Measurements from ENCODE around the gene MS4A6A. TPM values are rescaled to one million over a fixed set of nuclear protein-coding genes. Genes with fewer than 3 reads are reported as not detected.
A peak's percentile ranks its signal among the peaks of the same experiment; 100 is the strongest.

Gene MS4A6A
- total RNA-seq, 2 experiments from 2014 or later = not detected

DNA sequence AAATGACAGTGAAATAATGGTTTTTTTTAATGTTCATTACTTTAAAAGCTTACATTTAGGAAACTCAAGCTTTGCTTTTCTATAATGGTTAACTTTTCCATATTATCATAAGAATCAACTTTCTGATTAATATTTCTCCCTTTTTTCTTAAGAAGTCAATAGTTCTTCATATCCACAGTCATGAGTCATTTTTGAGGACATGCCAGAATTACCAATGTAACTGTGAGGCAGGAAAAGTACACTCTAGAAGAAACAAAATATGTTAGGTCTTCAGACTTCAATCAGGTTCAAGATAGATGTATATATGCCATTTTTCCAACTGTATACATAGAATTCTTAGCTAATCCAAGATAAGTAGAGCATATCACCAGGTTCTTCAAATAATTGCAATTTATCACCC lies 10.9 kb downstream of the MS4A6A start:
- H3K4me1 Mint-ChIP-seq (ENCODE audit: low read depth) = peaks cover 7% of the 10 kb centered on the region
- DNase-seq = no peak
- CTCF ChIA-PET = interaction anchor here (0.9 to 1.3 kb wide), 2 partner anchors 21 to 23 kb away, joined by 3 read pairs; no protein-coding TSS in a partner anchor
- H3K9me3 Mint-ChIP-seq = peaks cover 25% of the 10 kb centered on the region
- H3K4me3 Mint-ChIP-seq = no peak overlapping the region
- no peak overlapping the region for H3K27ac Mint-ChIP-seq
- no peaks in the 10 kb centered on the region for H3K36me3 Mint-ChIP-seq
- peaks cover 26% of the 10 kb centered on the region for H3K27me3 Mint-ChIP-seq
- intact Hi-C loops (cut with micrococcal nuclease) = loop anchor here (10.0 kb wide), 1 partner anchor 133 kb away; no protein-coding TSS in a partner anchor
- POLR2A ChIA-PET = no interaction called here

DNA sequence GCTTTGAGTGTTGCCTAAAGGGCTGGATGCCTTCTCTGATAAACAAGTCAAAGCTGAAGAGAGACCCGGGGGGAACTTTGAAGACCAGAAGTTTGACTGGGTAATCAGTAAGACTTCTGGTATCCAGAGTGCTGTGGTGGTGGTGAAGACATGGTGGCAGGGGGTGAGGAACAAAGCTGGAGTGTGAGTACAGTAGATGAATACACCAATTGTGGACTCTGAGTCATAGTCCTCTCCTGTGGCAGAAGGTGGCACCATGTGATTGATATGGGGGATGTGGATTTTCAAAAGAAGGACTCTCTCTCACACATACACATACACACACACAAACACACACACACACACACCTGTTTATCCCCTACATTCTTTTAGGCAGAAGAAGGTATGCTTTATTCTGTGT lies 12.3 kb downstream of the MS4A6A start:
- ChIA-PET POLR2A (no interaction called here), CTCF (interaction anchor here (1.5 to 1.6 kb wide), 2 partner anchors 23 to 26 kb away, joined by 3 to 5 read pairs; no protein-coding TSS in a partner anchor)
- Mint-ChIP-seq H3K27me3 (peaks cover 31% of the 10 kb centered on the region), H3K4me3 (no peak overlapping the region), H3K36me3 (no peaks in the 10 kb centered on the region), H3K27ac (no peak overlapping the region), H3K4me1 (ENCODE audit: low read depth) (peaks cover under 1% of the 10 kb centered on the region), H3K9me3 (peaks cover 25% of the 10 kb centered on the region)
- no peak for DNase-seq
- intact Hi-C loops (cut with micrococcal nuclease) = loop anchor here (10.0 kb wide), 1 partner anchor 134 kb away; no protein-coding TSS in a partner anchor

DNA sequence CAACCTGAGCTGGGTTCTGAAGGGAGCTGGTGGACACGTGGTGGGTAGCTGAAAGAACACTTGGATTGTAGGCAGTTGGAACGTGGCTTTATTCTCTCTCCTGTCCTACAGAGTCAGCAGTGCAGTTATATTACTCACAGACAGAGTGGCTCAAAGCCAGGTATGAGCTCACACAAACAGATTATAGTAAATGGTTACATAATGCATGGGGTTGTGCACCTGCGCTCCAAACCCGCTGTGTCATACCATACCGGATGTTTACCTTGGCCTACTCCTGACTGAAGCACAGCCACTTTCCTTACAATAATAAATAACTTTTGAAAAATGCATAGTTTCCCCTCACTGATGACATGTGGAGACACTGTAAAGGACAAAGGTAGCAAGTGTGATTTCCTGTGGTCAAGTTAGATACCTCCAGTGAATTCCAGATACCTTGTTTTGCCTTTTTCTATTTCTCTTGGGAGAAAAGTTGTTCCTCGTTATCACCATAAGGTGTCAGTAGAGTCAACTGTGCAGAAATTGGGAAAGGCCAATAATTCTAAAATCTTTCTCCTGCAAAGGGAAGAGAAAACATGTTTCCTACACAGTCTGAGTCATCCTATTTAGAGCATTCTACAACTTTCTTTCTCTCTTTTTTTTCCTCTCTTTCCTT lies 13.5 kb downstream of the MS4A6A start:
- intact Hi-C loops (cut with micrococcal nuclease) = no loop called here
- ChIA-PET POLR2A (no interaction called here), CTCF (interaction anchor here (1.6 kb wide), 1 partner anchor 24 kb away, joined by 5 read pairs; no protein-coding TSS in a partner anchor)

DNA sequence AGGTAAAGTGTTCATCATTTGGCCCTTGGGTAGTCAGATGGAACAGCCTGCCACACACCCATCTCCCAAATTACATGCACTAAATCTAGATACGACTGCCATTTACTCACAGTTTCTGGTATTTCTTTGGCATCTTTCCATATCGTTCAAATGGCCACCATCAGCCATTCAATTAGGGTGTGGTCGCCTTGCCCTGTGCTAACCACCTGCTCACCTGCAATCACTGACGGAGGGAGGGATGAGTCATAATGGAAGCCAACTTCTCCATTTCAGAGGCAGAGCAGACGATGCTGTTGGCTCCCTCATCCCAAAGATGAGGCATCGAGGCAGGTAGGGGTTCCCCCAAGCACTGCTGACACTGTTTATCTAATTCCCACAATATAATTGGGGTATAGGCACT lies 14.6 kb downstream of the MS4A6A start:
- Mint-ChIP-seq H3K27ac (no peak overlapping the region), H3K9me3 (peaks cover 30% of the 10 kb centered on the region), H3K36me3 (no peaks in the 10 kb centered on the region), H3K27me3 (peaks cover 32% of the 10 kb centered on the region), H3K4me1 (ENCODE audit: low read depth) (peaks cover 7% of the 10 kb centered on the region), H3K4me3 (no peak overlapping the region)
- intact Hi-C loops (cut with micrococcal nuclease) = no loop called here
- no peak for DNase-seq
- POLR2A ChIA-PET = no interaction called here
- CTCF ChIA-PET = no interaction called here

More for the DNA sequence above, 13.5 kb downstream of the MS4A6A start:
- Mint-ChIP-seq H3K27me3 (peaks cover 30% of the 10 kb centered on the region), H3K36me3 (no peaks in the 10 kb centered on the region), H3K9me3 (peaks cover 30% of the 10 kb centered on the region), H3K4me3 (no peak overlapping the region), H3K27ac (no peak overlapping the region), H3K4me1 (ENCODE audit: low read depth) (peaks cover 7% of the 10 kb centered on the region)
- DNase-seq = peak; percentile 24

DNA sequence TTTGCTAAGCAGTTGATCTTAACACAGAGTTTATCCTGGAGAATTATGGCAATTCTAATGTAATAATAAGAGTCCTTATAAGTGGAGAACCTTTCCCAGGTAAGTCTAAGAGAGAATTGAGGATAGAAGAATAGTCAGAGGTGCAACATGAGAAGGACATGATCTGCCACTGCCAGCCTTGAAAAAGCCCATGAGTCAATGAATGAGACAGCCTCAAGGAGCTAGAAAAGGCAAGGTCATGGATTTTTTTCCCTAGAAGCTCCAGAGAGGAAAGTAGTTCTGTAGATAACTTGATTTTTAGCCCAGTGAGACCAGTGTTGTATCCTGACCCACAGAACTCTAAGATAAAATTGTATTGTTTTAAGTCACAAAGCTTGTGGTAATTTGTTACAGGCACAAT lies 16.9 kb downstream of the MS4A6A start:
- ChIA-PET POLR2A (no interaction called here), CTCF (interaction anchor here (0.8 to 1.0 kb wide), 3 partner anchors 17 to 610 kb away, joined by 3 to 4 read pairs (median 4); partner anchors contain the start of gene MS4A6A)
- H3K4me1 Mint-ChIP-seq (ENCODE audit: low read depth) = peaks cover 7% of the 10 kb centered on the region
- H3K27ac Mint-ChIP-seq = no peak overlapping the region
- no peaks in the 10 kb centered on the region for H3K36me3 Mint-ChIP-seq
- intact Hi-C loops (cut with micrococcal nuclease) = no loop called here
- peaks cover 30% of the 10 kb centered on the region for H3K9me3 Mint-ChIP-seq
- H3K27me3 Mint-ChIP-seq = peaks cover 38% of the 10 kb centered on the region
- no peak for DNase-seq
- no peak overlapping the region for H3K4me3 Mint-ChIP-seq

DNA sequence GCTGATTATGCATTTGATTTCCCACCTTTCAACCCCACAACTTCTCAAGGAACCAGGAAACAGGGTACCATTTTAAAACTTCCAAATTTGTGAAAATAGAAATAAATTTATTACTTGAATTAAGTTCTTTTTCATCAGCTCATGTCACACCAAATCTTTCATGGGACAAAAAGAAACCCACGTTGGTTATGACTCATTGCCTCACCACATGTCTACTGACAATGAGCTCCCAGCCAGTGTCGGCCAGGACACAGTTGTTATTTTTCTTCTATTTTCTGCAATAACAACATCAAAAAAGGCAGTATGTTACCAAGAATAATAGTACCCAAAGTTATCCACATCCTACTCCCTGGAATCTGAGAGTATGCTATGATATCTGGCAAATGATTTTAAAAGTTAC lies 17.3 kb downstream of the MS4A6A start:
- H3K36me3 Mint-ChIP-seq = no peaks in the 10 kb centered on the region
- intact Hi-C loops (cut with micrococcal nuclease) = no loop called here
- H3K27me3 Mint-ChIP-seq = peaks cover 36% of the 10 kb centered on the region
- DNase-seq = no peak
- ChIA-PET POLR2A (no interaction called here), CTCF (interaction anchor here (1.0 kb wide), 2 partner anchors 17 to 610 kb away, joined by 3 to 4 read pairs; partner anchors contain the start of gene MS4A6A)
- peaks cover 7% of the 10 kb centered on the region for H3K4me1 Mint-ChIP-seq (ENCODE audit: low read depth)
- no peak overlapping the region for H3K4me3 Mint-ChIP-seq
- peaks cover 29% of the 10 kb centered on the region for H3K9me3 Mint-ChIP-seq
- no peak overlapping the region for H3K27ac Mint-ChIP-seq

DNA sequence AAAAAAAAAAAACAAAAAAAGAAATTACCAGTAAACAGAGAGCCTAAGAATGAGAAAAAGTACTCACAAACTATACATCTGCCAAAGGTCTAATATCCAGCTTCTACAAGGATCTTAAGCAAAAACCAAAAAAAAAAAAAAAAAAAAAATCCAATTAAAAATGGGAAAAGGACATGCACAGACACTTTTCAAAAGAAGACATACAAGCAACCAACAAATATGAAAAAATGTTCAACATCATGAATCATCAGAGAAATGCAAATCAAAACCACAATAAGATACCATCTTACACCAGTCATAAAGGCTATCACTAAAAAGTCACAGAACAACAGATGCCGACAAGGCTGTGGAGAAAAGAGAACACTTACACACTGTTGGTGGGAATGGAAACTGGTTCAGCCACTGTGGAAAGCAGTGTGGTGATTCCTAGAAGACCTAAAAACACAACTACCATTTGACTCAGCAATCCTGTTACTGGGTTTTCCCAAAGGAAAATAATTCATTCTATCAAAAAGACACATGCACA lies 18.3 kb downstream of the MS4A6A start:
- POLR2A ChIA-PET = no interaction called here
- Mint-ChIP-seq H3K4me1 (ENCODE audit: low read depth) (peaks cover 7% of the 10 kb centered on the region), H3K36me3 (no peaks in the 10 kb centered on the region), H3K27me3 (peaks cover 36% of the 10 kb centered on the region), H3K9me3 (peaks cover 21% of the 10 kb centered on the region), H3K4me3 (no peak overlapping the region), H3K27ac (no peak overlapping the region)
- CTCF ChIA-PET = no interaction called here
- intact Hi-C loops (cut with micrococcal nuclease) = no loop called here
- DNase-seq = peak; percentile 30

DNA sequence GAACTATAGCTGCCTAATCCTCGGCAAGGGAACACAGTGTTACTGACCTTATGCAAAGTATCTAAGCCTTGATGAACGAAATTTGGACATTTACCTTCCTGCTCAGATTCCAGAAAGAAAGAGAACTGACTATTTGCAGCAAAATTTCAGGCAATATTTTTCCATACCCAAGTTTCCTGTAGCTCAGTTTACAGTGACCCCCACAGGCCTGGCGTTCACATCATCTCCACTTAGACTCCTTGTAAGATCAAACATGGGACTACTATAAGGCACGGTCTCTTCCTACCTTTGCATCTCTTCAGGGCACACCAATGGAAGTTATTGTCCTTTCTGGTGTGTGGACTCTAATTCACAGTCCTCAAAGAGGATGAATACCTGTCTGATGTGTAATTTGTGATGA lies 21.1 kb downstream of the MS4A6A start:
- peaks cover 7% of the 10 kb centered on the region for H3K4me1 Mint-ChIP-seq (ENCODE audit: low read depth)

DNA sequence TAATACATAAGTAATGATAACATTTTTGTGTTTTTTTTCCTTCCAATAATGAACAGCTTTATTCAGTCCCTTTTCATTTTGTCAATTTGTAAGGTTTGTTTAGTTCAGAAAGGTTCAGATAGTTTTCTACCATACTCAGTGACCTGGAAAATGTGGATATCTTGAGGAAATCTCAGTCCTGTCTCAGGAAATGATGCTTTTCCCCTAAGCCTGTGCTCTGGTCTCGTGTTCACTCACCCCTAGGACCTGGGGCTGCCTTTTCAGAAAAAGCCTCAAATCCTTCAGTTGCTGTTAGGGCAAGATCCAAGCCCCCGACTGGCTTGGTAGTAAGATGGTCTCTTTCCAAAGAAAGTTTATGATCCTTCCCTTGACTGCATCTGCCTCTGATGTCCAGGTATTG lies 21.8 kb downstream of the MS4A6A start:
- POLR2A ChIA-PET = no interaction called here
- Mint-ChIP-seq H3K9me3 (peaks cover 7% of the 10 kb centered on the region), H3K4me1 (ENCODE audit: low read depth) (peaks cover 8% of the 10 kb centered on the region), H3K27me3 (peaks cover 31% of the 10 kb centered on the region), H3K4me3 (no peak overlapping the region), H3K27ac (no peak overlapping the region), H3K36me3 (no peaks in the 10 kb centered on the region)
- DNase-seq = no peak
- intact Hi-C loops (cut with micrococcal nuclease) = no loop called here
- CTCF ChIA-PET = interaction anchor here (0.9 kb wide), 1 partner anchor 32 kb away, joined by 3 read pairs; no protein-coding TSS in a partner anchor

More for the DNA sequence above, 21.1 kb downstream of the MS4A6A start:
- Mint-ChIP-seq H3K4me3 (no peak overlapping the region), H3K36me3 (no peaks in the 10 kb centered on the region), H3K27ac (no peak overlapping the region), H3K27me3 (peaks cover 33% of the 10 kb centered on the region), H3K9me3 (peaks cover 6% of the 10 kb centered on the region)
- DNase-seq = no peak
- ChIA-PET POLR2A (no interaction called here), CTCF (interaction anchor here (0.9 kb wide), 1 partner anchor 31 kb away, joined by 3 read pairs; no protein-coding TSS in a partner anchor)
- intact Hi-C loops (cut with micrococcal nuclease) = no loop called here

DNA sequence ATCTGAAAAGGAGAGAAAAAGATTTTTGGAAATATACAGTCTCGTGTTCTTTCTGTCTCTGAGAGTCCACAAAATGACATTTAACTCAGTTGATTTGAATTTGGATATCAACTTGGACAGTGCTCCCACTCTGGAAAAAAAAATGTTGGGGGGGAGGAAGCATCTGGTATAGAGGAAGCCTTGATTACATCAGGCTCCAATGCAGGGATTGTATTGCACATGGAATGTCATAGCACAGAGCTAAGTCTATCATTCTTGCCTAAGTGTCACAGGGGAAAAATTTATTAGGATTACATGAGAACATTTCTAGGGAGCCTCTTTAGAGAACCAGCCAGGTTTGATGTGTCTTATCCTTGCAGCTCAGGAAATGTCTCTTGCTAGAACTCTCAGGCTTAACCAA lies 23.0 kb downstream of the MS4A6A start:
- H3K36me3 Mint-ChIP-seq = no peaks in the 10 kb centered on the region
- no peak overlapping the region for H3K4me3 Mint-ChIP-seq
- ChIA-PET CTCF (no interaction called here), POLR2A (no interaction called here)
- no peak overlapping the region for H3K27ac Mint-ChIP-seq
- peaks cover 26% of the 10 kb centered on the region for H3K27me3 Mint-ChIP-seq
- no peak for DNase-seq
- H3K4me1 Mint-ChIP-seq (ENCODE audit: low read depth) = peaks cover 8% of the 10 kb centered on the region
- intact Hi-C loops (cut with micrococcal nuclease) = no loop called here
- H3K9me3 Mint-ChIP-seq = peaks cover 6% of the 10 kb centered on the region

DNA sequence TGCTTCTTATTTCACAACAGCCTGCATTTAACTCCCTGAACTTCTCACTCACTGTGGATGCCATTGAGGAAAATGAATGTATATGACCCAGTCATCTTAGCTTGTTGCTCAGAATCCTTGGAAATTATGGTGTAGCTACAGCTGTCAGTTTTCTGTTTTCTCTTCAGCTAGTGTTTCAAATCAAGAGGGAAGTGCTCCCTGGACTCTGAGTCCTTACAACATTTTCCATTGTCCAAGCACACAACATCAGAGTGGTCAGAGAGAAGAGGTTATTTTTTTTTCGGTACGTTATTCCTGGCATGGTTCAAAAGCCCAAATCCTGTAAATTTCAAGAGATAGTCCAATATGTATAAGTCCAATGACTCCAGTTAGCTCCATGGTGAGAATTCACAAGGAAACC lies 23.6 kb downstream of the MS4A6A start:
- ChIA-PET CTCF (no interaction called here), POLR2A (no interaction called here)
- Mint-ChIP-seq H3K27ac (no peak overlapping the region), H3K27me3 (peaks cover 24% of the 10 kb centered on the region), H3K4me1 (ENCODE audit: low read depth) (peaks cover 4% of the 10 kb centered on the region), H3K36me3 (no peaks in the 10 kb centered on the region), H3K4me3 (no peak overlapping the region), H3K9me3 (peaks cover 3% of the 10 kb centered on the region)
- no peak for DNase-seq
- intact Hi-C loops (cut with micrococcal nuclease) = no loop called here

DNA sequence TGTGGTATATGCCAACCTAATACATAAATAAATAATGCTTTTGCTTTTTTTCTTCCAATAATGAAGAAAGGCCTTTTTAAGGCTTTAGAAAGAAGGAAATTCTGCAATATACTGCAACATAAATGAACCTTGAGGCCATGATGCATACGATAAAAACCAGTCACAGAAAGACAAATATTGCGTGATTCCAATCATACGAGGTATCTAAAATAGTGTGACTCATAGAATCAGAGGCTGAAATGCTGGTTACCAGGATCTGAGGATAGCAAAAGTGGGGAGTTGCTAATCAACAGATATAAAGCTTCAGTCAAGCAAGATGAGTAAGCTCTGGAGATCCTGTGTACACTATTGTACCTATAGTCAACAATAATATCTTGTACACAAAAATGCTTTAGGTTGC lies 24.2 kb downstream of the MS4A6A start:
- intact Hi-C loops (cut with micrococcal nuclease) = no loop called here
- peaks cover 23% of the 10 kb centered on the region for H3K27me3 Mint-ChIP-seq
- POLR2A ChIA-PET = no interaction called here
- no peak overlapping the region for H3K27ac Mint-ChIP-seq
- CTCF ChIA-PET = no interaction called here
- H3K9me3 Mint-ChIP-seq = peaks cover 3% of the 10 kb centered on the region
- DNase-seq = no peak
- H3K4me1 Mint-ChIP-seq (ENCODE audit: low read depth) = peaks cover 4% of the 10 kb centered on the region
- H3K4me3 Mint-ChIP-seq = no peak overlapping the region
- no peaks in the 10 kb centered on the region for H3K36me3 Mint-ChIP-seq

DNA sequence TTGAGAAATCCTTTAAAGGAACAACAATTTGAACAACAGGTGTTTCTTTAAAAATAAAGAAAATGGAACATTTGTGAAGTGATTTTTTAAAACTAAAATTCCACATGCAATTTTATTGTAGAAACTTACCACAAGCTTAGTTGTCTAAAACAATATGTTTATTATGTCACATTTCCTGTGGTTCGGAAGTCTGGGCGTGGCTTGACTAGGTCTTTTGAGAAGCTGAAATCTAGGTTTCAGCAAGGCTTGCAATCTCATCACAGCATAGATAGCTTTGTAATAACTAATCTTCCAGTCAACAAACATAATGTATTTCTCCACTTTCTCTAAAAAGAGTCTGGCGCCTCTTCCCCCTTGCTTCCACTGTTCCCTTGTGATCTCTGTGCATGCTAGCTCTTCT lies 27.0 kb downstream of the MS4A6A start:
- ChIA-PET POLR2A (no interaction called here), CTCF (interaction anchor here (0.6 kb wide), 1 partner anchor 178 kb away, joined by 3 read pairs; no protein-coding TSS in a partner anchor)
- H3K4me3 Mint-ChIP-seq = no peak overlapping the region
- intact Hi-C loops (cut with micrococcal nuclease) = no loop called here
- H3K27me3 Mint-ChIP-seq = peaks cover 14% of the 10 kb centered on the region
- peaks cover 4% of the 10 kb centered on the region for H3K4me1 Mint-ChIP-seq (ENCODE audit: low read depth)
- no peak for DNase-seq
- no peaks in the 10 kb centered on the region for H3K36me3 Mint-ChIP-seq
- H3K9me3 Mint-ChIP-seq = peaks cover 3% of the 10 kb centered on the region
- H3K27ac Mint-ChIP-seq = no peak overlapping the region
